ENCODE results near the gene UPF2. TPM values are rescaled to one million over a fixed set of nuclear protein-coding genes. Genes with fewer than 3 reads are reported as not detected.

Gene UPF2
- total and polyA plus RNA-seq, 4 donors, result 6.6 to 19.6 (median 16.4) TPM

GRCh38 chr10:11949152-11949551, 93.5 kb downstream of the UPF2 start:
- Histone ChIP-seq H3K4me3 (ENCODE audit: low read depth in 1 of 3, low read length in 3 of 3) (no peak overlapping the region), H3K9ac (ENCODE audit: low read depth in 1 of 2, low read length in 2 of 2) (no peak overlapping the region), H3K36me3 (ENCODE audit: control insufficient read depth in 4 of 4, insufficient read depth in 3 of 4, low read depth in 1 of 4, low read length in 3 of 4) (peaks cover 2 to 30% (median 16%) of the 10 kb centered on the region in 4 donors), H3K27ac (ENCODE audit: low read depth in 1 of 2, low read length in 2 of 2) (no peak overlapping the region), H3K27me3 (ENCODE audit: control insufficient read depth in 4 of 4, insufficient read depth in 4 of 4, low read length in 3 of 4) (no peaks in the 10 kb centered on the region), H3K4me1 (ENCODE audit: control insufficient read depth in 4 of 4, insufficient read depth in 4 of 4, low read length in 3 of 4) (no peaks in the 10 kb centered on the region), H3K9me3 (ENCODE audit: control insufficient read depth in 4 of 4, low read length in 3 of 4) (no peaks in the 10 kb centered on the region)
- DNase-seq (ENCODE audit: low spot score), result no peak
- WGBS, result 89% methylated on average over 2 of the region's 2 CpGs
- TF ChIP-seq TAF1 (conservative IDR thresholded peaks at IDR 0.05), result no peak
- no peak for TF ChIP-seq RXRA (IDR thresholded peaks at IDR 0.05)
- TF ChIP-seq JUND (IDR thresholded peaks at IDR 0.05), result no peak
- no peak for TF ChIP-seq RAD21 (IDR thresholded peaks at IDR 0.05)
- no peak for TF ChIP-seq SP1 (IDR thresholded peaks at IDR 0.05)
- TF ChIP-seq HNF4G (IDR thresholded peaks at IDR 0.05), result no peak
- TF ChIP-seq FOXA1 (IDR thresholded peaks at IDR 0.05), result no peak
- no peak for TF ChIP-seq NR2F2 (IDR thresholded peaks at IDR 0.05)
- TF ChIP-seq CTCF (IDR thresholded peaks at IDR 0.05; ENCODE audit: low read depth, low read length, missing input control), result no peak
- no peak for TF ChIP-seq HNF4A (conservative IDR thresholded peaks at IDR 0.05)
- TF ChIP-seq, protein P1, sequence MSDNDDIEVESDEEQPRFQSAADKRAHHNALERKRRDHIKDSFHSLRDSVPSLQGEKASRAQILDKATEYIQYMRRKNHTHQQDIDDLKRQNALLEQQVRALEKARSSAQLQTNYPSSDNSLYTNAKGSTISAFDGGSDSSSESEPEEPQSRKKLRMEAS (IDR thresholded peaks at IDR 0.05), result no peak
- no peak for TF ChIP-seq REST (IDR thresholded peaks at IDR 0.05)
- TF ChIP-seq GABPA (IDR thresholded peaks at IDR 0.05 in 1 of 2, conservative IDR thresholded peaks at IDR 0.05 in 1 of 2), result no peak
- TF ChIP-seq ZBTB33 (IDR thresholded peaks at IDR 0.05), result no peak
- TF ChIP-seq, protein P2, sequence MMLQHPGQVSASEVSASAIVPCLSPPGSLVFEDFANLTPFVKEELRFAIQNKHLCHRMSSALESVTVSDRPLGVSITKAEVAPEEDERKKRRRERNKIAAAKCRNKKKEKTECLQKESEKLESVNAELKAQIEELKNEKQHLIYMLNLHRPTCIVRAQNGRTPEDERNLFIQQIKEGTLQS (IDR thresholded peaks at IDR 0.05), result no peak
- TF ChIP-seq FOXA2 (IDR thresholded peaks at IDR 0.05), result no peak

- DNase-seq (ENCODE audit: low spot score), result no peak
- H3K9me3 ChIP-seq (ENCODE audit: control insufficient read depth in 4 of 4, low read length in 3 of 4), result no peaks in the 10 kb centered on the region
- TF ChIP-seq, protein P1 (IDR thresholded peaks at IDR 0.05), result no peak
- no peak for TF ChIP-seq CTCF (IDR thresholded peaks at IDR 0.05; ENCODE audit: low read depth, low read length, missing input control)
- TF ChIP-seq HNF4G (IDR thresholded peaks at IDR 0.05), result no peak
- TF ChIP-seq REST (IDR thresholded peaks at IDR 0.05), result no peak
- TF ChIP-seq, protein P2 (IDR thresholded peaks at IDR 0.05), result no peak
- no peak for TF ChIP-seq FOXA1 (IDR thresholded peaks at IDR 0.05)
- no peak for TF ChIP-seq SP1 (IDR thresholded peaks at IDR 0.05)
- TF ChIP-seq RXRA (IDR thresholded peaks at IDR 0.05), result no peak
- TF ChIP-seq GABPA (IDR thresholded peaks at IDR 0.05 in 1 of 2, conservative IDR thresholded peaks at IDR 0.05 in 1 of 2), result no peak
- TF ChIP-seq TAF1 (conservative IDR thresholded peaks at IDR 0.05), result no peak
- H3K4me1 ChIP-seq (ENCODE audit: control insufficient read depth in 4 of 4, insufficient read depth in 4 of 4, low read length in 3 of 4), result no peaks in the 10 kb centered on the region
- no peak overlapping the region for H3K9ac ChIP-seq (ENCODE audit: low read depth in 1 of 2, low read length in 2 of 2)
- H3K27me3 ChIP-seq (ENCODE audit: control insufficient read depth in 4 of 4, insufficient read depth in 4 of 4, low read length in 3 of 4), result no peaks in the 10 kb centered on the region
- 96% methylated on average over 8 of the region's 8 CpGs for WGBS
- no peak overlapping the region for H3K27ac ChIP-seq (ENCODE audit: low read depth in 1 of 2, low read length in 2 of 2)
- H3K36me3 ChIP-seq (ENCODE audit: control insufficient read depth in 4 of 4, insufficient read depth in 3 of 4, low read depth in 1 of 4, low read length in 3 of 4), result peaks cover 3 to 34% (median 15%) of the 10 kb centered on the region in 4 donors
- H3K4me3 ChIP-seq (ENCODE audit: low read depth in 1 of 3, low read length in 3 of 3), result no peak overlapping the region
Observed at GRCh38 chr10:11946652-11947051, 96.0 kb downstream of the UPF2 start.
